HUDEP-2 (cell line): ENCODE measurements around the gene KPNA4.
"Not testable (repeated sequence)": the region's sequence is repeated elsewhere in the genome, so short reads cannot be mapped to it uniquely, and the experiment has no call there.

Source experiments
- DNase-seq, 76 experiments: peaks; one replicate each; lab custom pipeline; 2025; ENCODE audit not compliant: unreplicated experiment in 76 of 76; lab: John Stamatoyannopoulos, UW

The KPNA4 gene

GRCh38 chr3:160455846-160456245 lies 109.5 kb downstream of the KPNA4 start:
- no peak for DNase-seq

- no peak for DNase-seq
Observed at GRCh38 chr3:160454995-160455394, 110.4 kb downstream of the KPNA4 start.

- not testable (repeated sequence) for DNase-seq
Observed at GRCh38 chr3:160452251-160452650, 113.1 kb downstream of the KPNA4 start.

- DNase-seq = no peak
Observed at GRCh38 chr3:160451602-160452001, 113.8 kb downstream of the KPNA4 start.

- DNase-seq = no peak
Observed at GRCh38 chr3:160450846-160451245, 114.5 kb downstream of the KPNA4 start.

- peak; percentile 72 to 99 (median 96) for DNase-seq
Observed at GRCh38 chr3:160449636-160450598, 115.5 kb downstream of the KPNA4 start, which contains the start of gene TRIM59. Gene TRIM59, minus strand, starts transcription at chr3:160449786. Its CDS starts 10,603 bp downstream, at chr3:160439183.

GRCh38 chr3:160448845-160449635 lies 116.3 kb downstream of the KPNA4 start:
- DNase-seq = peak in 46 of 76 experiments; percentile 12 to 97 (median 54)

GRCh38 chr3:160447544-160447943 lies 117.8 kb downstream of the KPNA4 start:
- DNase-seq = peak in 26 of 76 experiments; percentile 1 to 56 (median 22)

GRCh38 chr3:160446522-160447056 lies 118.8 kb downstream of the KPNA4 start:
- DNase-seq = no peak

- DNase-seq = no peak
Observed at GRCh38 chr3:160445854-160446253, 119.5 kb downstream of the KPNA4 start.
